H9 (cell line): ENCODE results near the gene FHOD3. TPM values are rescaled to one million over a fixed set of nuclear protein-coding genes. Genes with fewer than 3 reads are reported as not detected.

Source experiments
- DNase-seq: peaks from one replicate; pipeline ENCODE4 v3.0.0-alpha.2; 2017
- H2AFZ ChIP-seq: one replicate; pipeline ENCODE4 v1.6.1; 2013; ENCODE audit warnings: mild to moderate bottlenecking, low read length, control low read depth, moderate library complexity
- H2AK5ac ChIP-seq: 2 replicates; pipeline ENCODE4 v1.6.1; 2013; ENCODE audit warnings: low read length, control low read depth, mixed read lengths; ENCODE audit not compliant: insufficient read length
- H2BK120ac ChIP-seq: one replicate; pipeline ENCODE4 v1.6.1; 2013; ENCODE audit warnings: low read depth, mild to moderate bottlenecking, low read length, control low read depth, inconsistent platforms; ENCODE audit not compliant: poor library complexity, severe bottlenecking
- H2BK12ac ChIP-seq: 2 replicates; pipeline ENCODE4 v1.6.1; 2013; ENCODE audit warnings: low read length, control low read depth, mixed read lengths, low read depth; ENCODE audit not compliant: insufficient read length
- H2BK15ac ChIP-seq: 2 replicates; pipeline ENCODE4 v1.6.1; 2013; ENCODE audit warnings: low read depth, low read length, control low read depth
- H2BK20ac ChIP-seq: one replicate; pipeline ENCODE4 v1.6.1; 2013; ENCODE audit warnings: low read depth, mild to moderate bottlenecking, low read length, control low read depth, inconsistent platforms; ENCODE audit not compliant: poor library complexity, severe bottlenecking
- H2BK5ac ChIP-seq: 2 replicates; pipeline ENCODE4 v1.6.1; 2013; ENCODE audit warnings: low read length, control low read depth, mixed read lengths; ENCODE audit not compliant: insufficient read length
- H3K14ac ChIP-seq: 2 replicates; pipeline ENCODE4 v1.6.1; 2013; ENCODE audit warnings: low read length, control low read depth; ENCODE audit not compliant: insufficient read depth
- H3K18ac ChIP-seq: 2 replicates; pipeline ENCODE4 v1.6.1; 2013; ENCODE audit warnings: low read depth, mild to moderate bottlenecking, mixed read lengths, low read length, control low read depth; ENCODE audit not compliant: insufficient read length
- H3K23ac ChIP-seq: 2 replicates; pipeline ENCODE4 v1.6.1; 2013; ENCODE audit warnings: low read length, control low read depth, mixed read lengths, low read depth; ENCODE audit not compliant: insufficient read length
- H3K23me2 ChIP-seq: 2 replicates; pipeline ENCODE4 v1.6.1; 2013; ENCODE audit warnings: low read depth, mild to moderate bottlenecking, mixed read lengths, low read length, control low read depth; ENCODE audit not compliant: insufficient read length, poor library complexity, severe bottlenecking
- H3K27ac ChIP-seq: 2 replicates; pipeline ENCODE4 v1.5.1; 2013; ENCODE audit warnings: low read length, control low read depth, mixed read lengths, low read depth; ENCODE audit not compliant: insufficient read length
- H3K27me3 ChIP-seq: 2 replicates; pipeline ENCODE4 v1.6.1; 2013; ENCODE audit warnings: low read length, control low read depth, inconsistent platforms; ENCODE audit not compliant: insufficient read depth
- H3K4ac ChIP-seq: 2 replicates; pipeline ENCODE4 v1.6.1; 2013; ENCODE audit warnings: low read depth, mild to moderate bottlenecking, control low read depth, inconsistent platforms, low read length, moderate library complexity
- H3K4me1 ChIP-seq: 2 replicates; pipeline ENCODE4 v1.6.1; 2013; ENCODE audit warnings: low read length, control low read depth, inconsistent platforms; ENCODE audit not compliant: insufficient read depth
- H3K4me2 ChIP-seq: 2 replicates; pipeline ENCODE4 v1.6.1; 2013; ENCODE audit warnings: low read length, control low read depth, mixed read lengths; ENCODE audit not compliant: insufficient read length, insufficient read depth
- H3K56ac ChIP-seq: 2 replicates; pipeline ENCODE4 v1.6.1; 2013; ENCODE audit warnings: low read depth, mild to moderate bottlenecking, mixed read lengths, low read length, control low read depth; ENCODE audit not compliant: insufficient read length
- H3K79me1 ChIP-seq: 2 replicates; pipeline ENCODE4 v1.6.1; 2013; ENCODE audit warnings: low read depth, mild to moderate bottlenecking, moderate library complexity, low read length, control low read depth, inconsistent platforms; ENCODE audit not compliant: insufficient read depth, poor library complexity, severe bottlenecking
- H3K79me2 ChIP-seq: 2 replicates; pipeline ENCODE4 v1.6.1; 2013; ENCODE audit warnings: low read length, control low read depth, inconsistent platforms; ENCODE audit not compliant: insufficient read depth
- H3K9ac ChIP-seq: 2 replicates; pipeline ENCODE4 v1.6.1; 2013; ENCODE audit warnings: low read length, control low read depth, mixed read lengths; ENCODE audit not compliant: insufficient read length; ENCODE audit errors: extremely low read depth
- H3K9me3 ChIP-seq: one replicate; pipeline ENCODE4 v1.6.1; 2013; ENCODE audit warnings: low read depth, low read length, inconsistent platforms; ENCODE audit not compliant: control insufficient read depth
- H3T11ph ChIP-seq: one replicate; pipeline ENCODE4 v1.6.1; 2013; ENCODE audit warnings: mild to moderate bottlenecking, low read length, control low read depth, inconsistent platforms
- H4K20me1 ChIP-seq: one replicate; pipeline ENCODE4 v1.6.1; 2013; ENCODE audit not compliant: control insufficient read depth, insufficient read length, insufficient read depth
- H4K5ac ChIP-seq: 2 replicates; pipeline ENCODE4 v1.6.1; 2013; ENCODE audit warnings: low read depth, mild to moderate bottlenecking, mixed read lengths, low read length, control low read depth; ENCODE audit not compliant: insufficient read length
- H4K8ac ChIP-seq: replicated peaks from 2 replicates; pipeline ENCODE4 v1.6.1; 2013; ENCODE audit warnings: low read length, control low read depth, mixed read lengths, low read depth; ENCODE audit not compliant: insufficient read length
- H4K91ac ChIP-seq: 2 replicates; pipeline ENCODE4 v1.6.1; 2013; ENCODE audit warnings: low read depth, mild to moderate bottlenecking, moderate library complexity, mixed read lengths, low read length, control low read depth; ENCODE audit not compliant: insufficient read length
- H3K27ac Mint-ChIP-seq, 3 experiments: 2 replicates in 2 of 3; 3 replicates in 1 of 3; pipeline ENCODE4 v1.8.0; 2020 to 2021; ENCODE audit warnings: mixed read lengths in 3 of 3, mild to moderate bottlenecking in 1 of 3, moderate library complexity in 1 of 3
- H3K27me3 Mint-ChIP-seq: 2 replicates; pipeline ENCODE4 v1.8.0; 2021; ENCODE audit warnings: low read depth, mild to moderate bottlenecking, moderate library complexity, mixed read lengths
- H3K36me3 Mint-ChIP-seq, 3 experiments: 2 replicates in 2 of 3; 3 replicates in 1 of 3; pipeline ENCODE4 v1.8.0; 2020 to 2021; ENCODE audit warnings: low read depth in 3 of 3, mixed read lengths in 3 of 3; ENCODE audit not compliant: insufficient read depth in 1 of 3
- H3K4me1 Mint-ChIP-seq, 2 experiments: 2 replicates each; pipeline ENCODE4 v1.8.0; 2020; ENCODE audit warnings: mixed read lengths in 2 of 2
- H3K4me3 Mint-ChIP-seq, 2 experiments: 2 replicates in 1 of 2; 3 replicates in 1 of 2; pipeline ENCODE4 v1.8.0; 2020 to 2021; ENCODE audit warnings: mild to moderate bottlenecking in 2 of 2, mixed read lengths in 2 of 2, moderate library complexity in 1 of 2
- H3K9me3 Mint-ChIP-seq, 2 experiments: 2 replicates in 1 of 2; 3 replicates in 1 of 2; pipeline ENCODE4 v1.8.0; 2020; ENCODE audit warnings: mild to moderate bottlenecking in 2 of 2, mixed read lengths in 2 of 2, moderate library complexity in 1 of 2
- CTCF ChIP-seq: fragments of 200-600 bp; sonication (generic); conservative IDR thresholded peaks from 3 replicates; pipeline ENCODE4 v1.8.0; 2021; ENCODE audit warnings: antibody characterized with exemption, mild to moderate bottlenecking
- WGBS: extraction: QIAGEN DNeasy Blood & Tissue Kit; methylation state at CpG from one replicate; pipeline ENCODE4 v1.1.7; 2013; ENCODE audit warnings: missing lambda C conversion rate, low lambda C conversion rate, mixed read lengths; ENCODE audit not compliant: insufficient read length; ENCODE audit errors: extremely low coverage; 5-methylcytosine and 5-hydroxymethylcytosine counted together
- total RNA-seq: library from RNA; stranded (reverse); gene quantifications from 2 replicates; pipeline ENCODE4 v1.2.1, GENCODE V29; 2021

FHOD3 gene
- total RNA-seq, 1 experiment from 2014 or later: 8.0 TPM

GRCh38 chr18:36327352-36328316, 30.1 kb downstream of the FHOD3 start:
- Mint-ChIP-seq H3K27ac (no peak overlapping the region), H3K4me1 (peaks cover 32 to 43% of the 10 kb centered on the region in 2 experiments), H3K4me3 (no peak overlapping the region), H3K9me3 (no peaks in the 10 kb centered on the region), H3K27me3 (peaks cover 4% of the 10 kb centered on the region), H3K36me3 (peaks cover 0 to 5% (median 4%) of the 10 kb centered on the region in 3 experiments; a peak in 2 of 7 replicates)
- H4K8ac ChIP-seq: no peak overlapping the region
- H4K5ac ChIP-seq: no peak overlapping the region
- no peak overlapping the region for H4K91ac ChIP-seq
- no peaks in the 10 kb centered on the region for H3K27me3 ChIP-seq
- H3K79me2 ChIP-seq: no peaks in the 10 kb centered on the region
- H4K20me1 ChIP-seq: no peaks in the 10 kb centered on the region
- no peak overlapping the region for H3T11ph ChIP-seq
- no peak for DNase-seq
- no peaks in the 10 kb centered on the region for H3K9me3 ChIP-seq
- WGBS: no CpG with 5 or more reads among the region's 5 CpGs
- H3K23me2 ChIP-seq: no peaks in the 10 kb centered on the region
- H3K23ac ChIP-seq: no peak overlapping the region
- no peak overlapping the region; the same call in 1 of the 2 replicates for H3K14ac ChIP-seq
- TF ChIP-seq CTCF: no peak
- H2BK5ac ChIP-seq: no peak overlapping the region
- H2AK5ac ChIP-seq: no peak overlapping the region
- H2BK120ac ChIP-seq: no peak overlapping the region
- no peak overlapping the region for H3K4ac ChIP-seq
- H3K18ac ChIP-seq: no peak overlapping the region
- no peak overlapping the region for H2BK20ac ChIP-seq
- no peak overlapping the region for H3K4me2 ChIP-seq
- H3K79me1 ChIP-seq: no peaks in the 10 kb centered on the region
- no peak overlapping the region for H2BK15ac ChIP-seq
- no peak overlapping the region for H3K27ac ChIP-seq
- no peak overlapping the region for H2AFZ ChIP-seq
- no peak overlapping the region for H3K9ac ChIP-seq
- H3K56ac ChIP-seq: no peak overlapping the region
- H3K4me1 ChIP-seq: peaks cover 2% of the 10 kb centered on the region; the same call in 1 of the 2 replicates
- no peak overlapping the region for H2BK12ac ChIP-seq
